ENCODE measurements around the gene RACGAP1. TPM values are rescaled to one million over a fixed set of nuclear protein-coding genes. Genes with fewer than 3 reads are reported as not detected.

RACGAP1 gene
- total and polyA plus RNA-seq, 2 donors from 2014 or later: 5.0 to 7.7 TPM

- DNase-seq (peak in 1 of 5 donors; percentile 39), FAIRE-seq (no peak)
- Histone ChIP-seq H3K4me3 (ENCODE audit: low read length in 3 of 3) (no peak overlapping the region), H3K9ac (ENCODE audit: low read length in 3 of 3) (no peak overlapping the region), H3K9me3 (ENCODE audit: control insufficient read depth in 2 of 3, insufficient read depth in 1 of 3, low read length in 3 of 3) (no peaks in the 10 kb centered on the region), H3K27me3 (ENCODE audit: control insufficient read depth, insufficient read depth, low read length) (no peaks in the 10 kb centered on the region), H3K27ac (ENCODE audit: low read depth in 2 of 2, low read length in 2 of 2) (no peak overlapping the region), H3K4me1 (ENCODE audit: control insufficient read depth in 2 of 3, insufficient read depth in 2 of 3, low read depth in 1 of 3, low read length in 3 of 3) (no peaks in the 10 kb centered on the region), H3K36me3 (ENCODE audit: control insufficient read depth in 2 of 3, insufficient read depth in 3 of 3, low read length in 3 of 3) (no peaks in the 10 kb centered on the region)
- intact Hi-C loops (cut with DNase I): no loop called here
- TF ChIP-seq CTCF (IDR thresholded peaks at IDR 0.05; ENCODE audit: borderline replicate concordance, extremely low read depth, insufficient read depth): no peak
These were observed 37.6 kb upstream of the RACGAP1 start for GRCh38 chr12:50062728-50063460.

- TF ChIP-seq CTCF (IDR thresholded peaks at IDR 0.05; ENCODE audit: borderline replicate concordance, extremely low read depth, insufficient read depth): no peak
- FAIRE-seq: no peak
These were observed 36.8 kb upstream of the RACGAP1 start for GRCh38 chr12:50061946-50062686.

GRCh38 chr12:50061171-50061570 is 35.9 kb upstream of the RACGAP1 start:
- Histone ChIP-seq H3K9me3 (ENCODE audit: control insufficient read depth in 2 of 3, insufficient read depth in 1 of 3, low read length in 3 of 3) (no peaks in the 10 kb centered on the region), H3K36me3 (ENCODE audit: control insufficient read depth in 2 of 3, insufficient read depth in 3 of 3, low read length in 3 of 3) (no peaks in the 10 kb centered on the region), H3K27ac (ENCODE audit: low read depth in 2 of 2, low read length in 2 of 2) (no peak overlapping the region), H3K4me1 (ENCODE audit: control insufficient read depth in 2 of 3, insufficient read depth in 2 of 3, low read depth in 1 of 3, low read length in 3 of 3) (peaks cover 0 to 6% (median 4%) of the 10 kb centered on the region in 3 donors), H3K27me3 (ENCODE audit: control insufficient read depth, insufficient read depth, low read length) (no peaks in the 10 kb centered on the region), H3K4me3 (ENCODE audit: low read length in 3 of 3) (no peak overlapping the region), H3K9ac (ENCODE audit: low read length in 3 of 3) (no peak overlapping the region)
- intact Hi-C loops (cut with DNase I): no loop called here
- FAIRE-seq (no peak), DNase-seq (no peak)
- no peak for TF ChIP-seq CTCF (IDR thresholded peaks at IDR 0.05; ENCODE audit: borderline replicate concordance, extremely low read depth, insufficient read depth)

More at GRCh38 chr12:50061946-50062686, 36.8 kb upstream of the RACGAP1 start:
- Histone ChIP-seq H3K9ac (ENCODE audit: low read length in 3 of 3) (no peak overlapping the region), H3K4me3 (ENCODE audit: low read length in 3 of 3) (no peak overlapping the region), H3K27me3 (ENCODE audit: control insufficient read depth, insufficient read depth, low read length) (no peaks in the 10 kb centered on the region), H3K27ac (ENCODE audit: low read depth in 2 of 2, low read length in 2 of 2) (no peak overlapping the region), H3K4me1 (ENCODE audit: control insufficient read depth in 2 of 3, insufficient read depth in 2 of 3, low read depth in 1 of 3, low read length in 3 of 3) (peaks cover 0 to 1% (median under 1%) of the 10 kb centered on the region in 3 donors), H3K9me3 (ENCODE audit: control insufficient read depth in 2 of 3, insufficient read depth in 1 of 3, low read length in 3 of 3) (no peaks in the 10 kb centered on the region), H3K36me3 (ENCODE audit: control insufficient read depth in 2 of 3, insufficient read depth in 3 of 3, low read length in 3 of 3) (no peaks in the 10 kb centered on the region)
- DNase-seq: peak in 1 of 5 donors; percentile 23
- intact Hi-C loops (cut with DNase I): no loop called here

Measured in kidney (tissue), 14 donors.